Coronary artery (tissue), 2 donors: Measurements from ENCODE around the gene CAPN2.
"Not testable (repeated sequence)": the region's sequence is repeated elsewhere in the genome, so short reads cannot be mapped to it uniquely, and the experiment has no call there.

ENCODE experiments used
- DNase-seq: peaks from one replicate; pipeline ENCODE4 v3.0.0-alpha.2; 2017; ENCODE audit warnings: low spot score
- H3K27ac ChIP-seq, 2 donors: fragments of 200-600 bp; sonication (generic); one replicate each; pipeline ENCODE4 v1.5.1; 2016 to 2019
- H3K4me3 ChIP-seq: fragments of 200-600 bp; sonication (generic); 2 replicates; pipeline ENCODE4 v1.5.1; 2016; ENCODE audit warnings: mild to moderate bottlenecking, moderate library complexity
- CTCF ChIP-seq: fragments of 200-600 bp; sonication (generic); IDR thresholded peaks from one replicate; pipeline ENCODE4 v1.5.1; 2019; ENCODE audit warnings: antibody characterized with exemption

The CAPN2 gene

GRCh38 chr1:223810586-223810985 is 98.2 kb downstream of the CAPN2 start:
- Histone ChIP-seq H3K27ac (no peak overlapping the region), H3K4me3 (no peak overlapping the region)
- no peak for DNase-seq
- TF ChIP-seq CTCF, result no peak

DNA sequence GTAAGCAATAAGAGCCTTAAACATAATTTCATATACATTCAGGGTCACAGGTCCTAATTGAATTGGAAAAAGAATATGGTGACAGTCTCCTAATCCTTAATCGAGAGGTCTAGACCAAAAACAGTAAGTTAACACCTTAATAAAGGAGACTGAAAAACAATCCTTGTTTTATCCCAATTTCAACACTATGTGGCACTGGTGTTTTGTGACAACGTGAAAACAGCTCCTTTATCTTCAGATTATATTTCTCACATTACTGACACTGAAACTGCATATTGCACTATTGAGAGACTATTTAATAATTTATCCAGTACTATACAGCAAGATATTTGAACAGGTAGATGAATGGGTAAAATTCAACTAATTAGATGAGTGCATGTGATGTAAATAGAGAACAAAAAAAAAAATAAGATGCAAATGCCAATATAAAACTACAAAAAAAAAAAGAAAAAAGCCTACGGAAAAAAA is 99.3 kb downstream of the CAPN2 start:
- no peak overlapping the region for H3K27ac ChIP-seq
- peak; percentile 36 for TF ChIP-seq CTCF
- no peak overlapping the region for H3K4me3 ChIP-seq
- DNase-seq, result no peak

DNA sequence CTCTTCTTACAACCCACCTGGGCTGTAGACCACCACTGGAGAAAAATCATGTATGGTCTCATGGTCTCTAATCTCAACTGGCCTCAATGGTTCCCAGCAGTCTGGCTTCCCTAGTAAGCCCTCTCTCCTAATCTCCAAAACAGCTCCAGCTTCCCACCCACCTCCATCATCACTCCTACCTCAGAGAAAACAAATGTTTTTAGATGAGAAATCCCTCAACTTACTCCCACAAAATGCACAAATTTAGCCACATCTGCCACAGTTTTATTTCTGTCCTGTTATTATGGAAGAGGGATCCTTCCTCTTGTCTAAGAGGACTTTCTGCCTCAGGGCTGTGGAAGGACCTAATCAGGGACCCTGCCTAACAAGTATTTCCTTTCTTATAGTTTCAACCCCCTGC is 101.3 kb downstream of the CAPN2 start:
- no peak overlapping the region for H3K27ac ChIP-seq
- H3K4me3 ChIP-seq, result no peak overlapping the region
- TF ChIP-seq CTCF, result no peak
- no peak for DNase-seq

- TF ChIP-seq CTCF, result no peak
- Histone ChIP-seq H3K27ac (no peak overlapping the region), H3K4me3 (no peak overlapping the region)
- DNase-seq, result no peak
Measured at GRCh38 chr1:223815020-223815853, 102.9 kb downstream of the CAPN2 start.

- DNase-seq, result no peak
- no peak overlapping the region for H3K4me3 ChIP-seq
- H3K27ac ChIP-seq, result no peak overlapping the region
Measured at GRCh38 chr1:223815865-223816264, 103.5 kb downstream of the CAPN2 start.

DNA sequence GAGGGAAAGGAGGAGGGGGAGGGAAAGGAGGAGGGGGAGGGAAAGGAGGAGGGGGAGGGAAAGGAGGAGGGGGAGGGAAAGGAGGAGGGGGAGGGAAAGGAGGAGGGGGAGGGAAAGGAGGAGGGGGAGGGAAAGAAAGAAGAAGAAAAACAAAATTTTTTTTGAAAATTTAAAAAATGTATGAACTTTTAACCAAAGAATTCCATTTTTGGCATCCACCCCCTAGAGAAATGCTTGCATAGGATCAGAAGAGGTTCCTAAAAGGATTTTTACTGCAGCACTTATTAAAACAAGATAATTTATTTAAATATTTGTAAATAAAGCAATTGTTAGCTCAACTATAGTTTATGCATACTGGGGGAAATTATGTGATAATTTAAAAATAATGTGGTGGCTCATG is 104.9 kb downstream of the CAPN2 start:
- not testable (repeated sequence) for DNase-seq, H3K4me3 ChIP-seq, H3K27ac ChIP-seq

More at GRCh38 chr1:223815865-223816264, 103.5 kb downstream of the CAPN2 start:
- TF ChIP-seq CTCF, result no peak

GRCh38 chr1:223819730-223820514 is 107.6 kb downstream of the CAPN2 start:
- H3K27ac ChIP-seq, result peak overlapping the region in 1 of 2 donors; percentile 10
- H3K4me3 ChIP-seq, result no peak overlapping the region
- no peak for TF ChIP-seq CTCF

More at GRCh38 chr1:223819730-223820514, 107.6 kb downstream of the CAPN2 start:
- no peak for DNase-seq
